AML-193 (cell line): ENCODE data around the gene MLST8.

Experiments used
- DNase-seq, 2 experiments: peaks; one replicate each; lab custom pipeline; 2025; lab: John Stamatoyannopoulos, UW

Gene MLST8

GRCh38 chr16:2208772-2209171 is 3.5 kb downstream of the MLST8 start:
- no peak for DNase-seq

GRCh38 chr16:2209258-2210008 is 4.2 kb downstream of the MLST8 start:
- no peak for DNase-seq

GRCh38 chr16:2210009-2210332 is 4.7 kb downstream of the MLST8 start:
- DNase-seq, result no peak

GRCh38 chr16:2210386-2211365 is 5.4 kb downstream of the MLST8 start, which contains the start of gene BRICD5:
TSS of gene BRICD5 (minus strand) at chr16:2210863. CDS start at chr16:2210833, 30 bp downstream.
- no peak for DNase-seq

- no peak for DNase-seq
These were observed 6.7 kb downstream of the MLST8 start for GRCh38 chr16:2211923-2212347.

GRCh38 chr16:2212362-2213324 is 7.4 kb downstream of the MLST8 start:
- DNase-seq, result peak; percentile 45 to 63

- no peak for DNase-seq
These were observed 8.8 kb downstream of the MLST8 start for GRCh38 chr16:2213817-2214718.

GRCh38 chr16:2214719-2214968 is 9.4 kb downstream of the MLST8 start, which contains the start of gene PGP:
TSS of gene PGP (minus strand) at chr16:2214840. CDS start at chr16:2214777, 63 bp downstream.
- DNase-seq, result no peak

GRCh38 chr16:2216330-2216729 is 11.1 kb downstream of the MLST8 start:
- no peak for DNase-seq

- peak; percentile 98 to 99 for DNase-seq
These were observed 18.1 kb downstream of the MLST8 start, which contains the start of gene E4F1 for GRCh38 chr16:2223221-2223941. TSS of gene E4F1 (plus strand) at chr16:2223591. CDS start at chr16:2223614, 23 bp downstream.

GRCh38 chr16:2223942-2224486 is 18.8 kb downstream of the MLST8 start:
- DNase-seq, result peak; percentile 27 to 28

- no peak for DNase-seq
These were observed 21.1 kb downstream of the MLST8 start for GRCh38 chr16:2226245-2226793.

- DNase-seq, result no peak
These were observed 21.7 kb downstream of the MLST8 start for GRCh38 chr16:2226918-2227317.

GRCh38 chr16:2228161-2228824 is 23.0 kb downstream of the MLST8 start:
- DNase-seq, result no peak

GRCh38 chr16:2229091-2229490 is 23.8 kb downstream of the MLST8 start:
- no peak for DNase-seq

- DNase-seq, result no peak
These were observed 24.5 kb downstream of the MLST8 start for GRCh38 chr16:2229632-2230250.

GRCh38 chr16:2230376-2230775 is 25.1 kb downstream of the MLST8 start:
- no peak for DNase-seq
